Measurements from ENCODE around the gene MAPKAP1.

GRCh38 chr9:125413579-125413978 lies 293.4 kb downstream of the MAPKAP1 start:
- TF ChIP-seq FOXM1 (IDR thresholded peaks at IDR 0.05; ENCODE audit: borderline replicate concordance) (no peak), FOXK2 (IDR thresholded peaks at IDR 0.05) (no peak), CTBP1 (IDR thresholded peaks at IDR 0.05; ENCODE audit: borderline replicate concordance) (no peak), SUZ12 (IDR thresholded peaks at IDR 0.05) (no peak), TARDBP (IDR thresholded peaks at IDR 0.05) (no peak), SP1 (IDR thresholded peaks at IDR 0.05) (no peak)

Data from HEK293T (cell line).